ENCODE measurements around the gene ZNF275. TPM values are rescaled to one million over a fixed set of nuclear protein-coding genes. Genes with fewer than 3 reads are reported as not detected.

ZNF275 gene
- total and polyA plus RNA-seq, 2 of the 4 experiments (the other 2 are of a cell fraction), result 6.6 to 9.7 TPM

GRCh38 chrX:153301746-153302145, 32.2 kb upstream of the ZNF275 start:
- Histone ChIP-seq H3K79me1 (ENCODE audit: low read depth in 1 of 2, low read length in 2 of 2) (no peaks in the 10 kb centered on the region), H3K14ac (replicated peaks; ENCODE audit: low read depth, low read length) (no peak overlapping the region), H2BK5ac (ENCODE audit: low read depth, low read length, poor library complexity, severe bottlenecking) (no peak overlapping the region), H3K4ac (ENCODE audit: low read depth, low read length) (no peak overlapping the region), H3K9me3 (ENCODE audit: control insufficient read depth, insufficient read depth, low read length) (no peaks in the 10 kb centered on the region), H2BK15ac (ENCODE audit: low read depth, low read length) (no peak overlapping the region), H4K91ac (ENCODE audit: insufficient read depth, low read depth, low read length) (no peak overlapping the region), H2AK5ac (ENCODE audit: low read depth, low read length) (no peak overlapping the region), H3K4me3 (ENCODE audit: insufficient read depth, low read depth, low read length) (no peak overlapping the region), H3K23ac (ENCODE audit: low read depth, low read length) (no peak overlapping the region), H3K4me1 (ENCODE audit: control insufficient read depth, insufficient read depth, low read length) (no peaks in the 10 kb centered on the region), H4K5ac (ENCODE audit: low read depth, low read length) (no peak overlapping the region), H3K9me1 (ENCODE audit: insufficient read depth, low read length) (no peaks in the 10 kb centered on the region), H2BK120ac (ENCODE audit: low read depth, low read length) (no peak overlapping the region), H4K8ac (ENCODE audit: low read depth in 2 of 2, low read length in 2 of 2) (no peak overlapping the region), H3K27ac (ENCODE audit: insufficient read depth, low read length) (no peak overlapping the region), H3K36me3 (ENCODE audit: control insufficient read depth, insufficient read depth, low read length) (no peaks in the 10 kb centered on the region), H2AK9ac (replicated peaks; ENCODE audit: low read depth, low read length, poor library complexity) (no peak overlapping the region), H3K4me2 (ENCODE audit: low read depth, low read length) (no peak overlapping the region), H3K56ac (ENCODE audit: extremely low read depth, insufficient read depth, low read length) (no peak overlapping the region), H3K27me3 (ENCODE audit: control insufficient read depth, insufficient read depth, low read length) (peaks cover 3% of the 10 kb centered on the region), H3K18ac (ENCODE audit: low read depth, low read length) (no peak overlapping the region), H4K20me1 (ENCODE audit: insufficient read depth, low read length) (no peaks in the 10 kb centered on the region), H2AFZ (replicated peaks; ENCODE audit: low read length, poor library complexity) (no peak overlapping the region), H3K9ac (ENCODE audit: low read depth, low read length) (no peak overlapping the region), H2BK20ac (ENCODE audit: low read depth, low read length) (no peak overlapping the region)
- dilution Hi-C loops (cut with HindIII; ENCODE audit: low sequenced_read_pairs, unreplicated experiment) (no loop called here), in situ Hi-C loops (cut with MboI; ENCODE audit: low sequenced_read_pairs) (no loop called here), intact Hi-C loops (cut with micrococcal nuclease) (loop anchor here (1.0 kb wide), 1 partner anchor 30 kb away; no protein-coding TSS in a partner anchor)
- TF ChIP-seq SMC3 (IDR thresholded peaks at IDR 0.05; ENCODE audit: low read depth, low read length) (no peak), MAZ (IDR thresholded peaks at IDR 0.05; ENCODE audit: borderline replicate concordance, low read depth, low read length) (no peak), MXI1 (IDR thresholded peaks at IDR 0.05; ENCODE audit: borderline replicate concordance, low read depth, low read length) (no peak), MAFK (IDR thresholded peaks at IDR 0.05; ENCODE audit: low read depth, low read length) (no peak), RAD21 (IDR thresholded peaks at IDR 0.05; ENCODE audit: low read length) (no peak), BHLHE40 (IDR thresholded peaks at IDR 0.05; ENCODE audit: low read depth, low read length) (no peak), FOS (IDR thresholded peaks at IDR 0.05; ENCODE audit: low read depth, low read length) (no peak), POLR2A (IDR thresholded peaks at IDR 0.05; ENCODE audit: low read depth, low read length) (no peak), RFX5 (IDR thresholded peaks at IDR 0.05; ENCODE audit: low read depth, low read length) (no peak), CHD1 (IDR thresholded peaks at IDR 0.05; ENCODE audit: low read depth, low read length) (no peak), USF2 (IDR thresholded peaks at IDR 0.05; ENCODE audit: low read depth, low read length) (no peak), CEBPB (IDR thresholded peaks at IDR 0.05; ENCODE audit: low read depth, low read length) (no peak), RCOR1 (IDR thresholded peaks at IDR 0.05; ENCODE audit: insufficient replicate concordance, low read length) (no peak), NFE2L2 (IDR thresholded peaks at IDR 0.05; ENCODE audit: low read depth, low read length) (no peak)
- TF ChIP-seq, protein P1, sequence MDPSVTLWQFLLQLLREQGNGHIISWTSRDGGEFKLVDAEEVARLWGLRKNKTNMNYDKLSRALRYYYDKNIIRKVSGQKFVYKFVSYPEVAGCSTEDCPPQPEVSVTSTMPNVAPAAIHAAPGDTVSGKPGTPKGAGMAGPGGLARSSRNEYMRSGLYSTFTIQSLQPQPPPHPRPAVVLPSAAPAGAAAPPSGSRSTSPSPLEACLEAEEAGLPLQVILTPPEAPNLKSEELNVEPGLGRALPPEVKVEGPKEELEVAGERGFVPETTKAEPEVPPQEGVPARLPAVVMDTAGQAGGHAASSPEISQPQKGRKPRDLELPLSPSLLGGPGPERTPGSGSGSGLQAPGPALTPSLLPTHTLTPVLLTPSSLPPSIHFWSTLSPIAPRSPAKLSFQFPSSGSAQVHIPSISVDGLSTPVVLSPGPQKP (IDR thresholded peaks at IDR 0.05; ENCODE audit: borderline replicate concordance, low read depth, low read length), result no peak
- TF ChIP-seq, protein P2, sequence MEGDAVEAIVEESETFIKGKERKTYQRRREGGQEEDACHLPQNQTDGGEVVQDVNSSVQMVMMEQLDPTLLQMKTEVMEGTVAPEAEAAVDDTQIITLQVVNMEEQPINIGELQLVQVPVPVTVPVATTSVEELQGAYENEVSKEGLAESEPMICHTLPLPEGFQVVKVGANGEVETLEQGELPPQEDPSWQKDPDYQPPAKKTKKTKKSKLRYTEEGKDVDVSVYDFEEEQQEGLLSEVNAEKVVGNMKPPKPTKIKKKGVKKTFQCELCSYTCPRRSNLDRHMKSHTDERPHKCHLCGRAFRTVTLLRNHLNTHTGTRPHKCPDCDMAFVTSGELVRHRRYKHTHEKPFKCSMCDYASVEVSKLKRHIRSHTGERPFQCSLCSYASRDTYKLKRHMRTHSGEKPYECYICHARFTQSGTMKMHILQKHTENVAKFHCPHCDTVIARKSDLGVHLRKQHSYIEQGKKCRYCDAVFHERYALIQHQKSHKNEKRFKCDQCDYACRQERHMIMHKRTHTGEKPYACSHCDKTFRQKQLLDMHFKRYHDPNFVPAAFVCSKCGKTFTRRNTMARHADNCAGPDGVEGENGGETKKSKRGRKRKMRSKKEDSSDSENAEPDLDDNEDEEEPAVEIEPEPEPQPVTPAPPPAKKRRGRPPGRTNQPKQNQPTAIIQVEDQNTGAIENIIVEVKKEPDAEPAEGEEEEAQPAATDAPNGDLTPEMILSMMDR (conservative IDR thresholded peaks at IDR 0.05; ENCODE audit: low read depth, low read length), result no peak
- no peak for DNase-seq
- no peak for ATAC-seq (ENCODE audit: low read depth)
- ChIA-PET POLR2A (ENCODE audit: unreplicated experiment) (no interaction called here), CTCF (no interaction called here)
- no TSS peak for BruUV-seq (replicated peaks)
- WGBS, 2 experiments (ENCODE audit: extremely low coverage in 2 of 2, insufficient read length in 1 of 2), result no CpG with 5 or more reads among the region's 3 CpGs
